LNCAP (cell line): Measurements from ENCODE around the gene TRAF3IP1.

Source experiments
- TF ChIP-seq, protein P1 (sequence below): fragments of 450-650 bp; IDR thresholded peaks from 2 replicates; pipeline ENCODE4 v1.5.1; 2017; ENCODE audit warnings: mild to moderate bottlenecking

Gene TRAF3IP1

GRCh38 chr2:238359403-238359802 lies 39.1 kb downstream of the TRAF3IP1 start:
- TF ChIP-seq, protein P1, sequence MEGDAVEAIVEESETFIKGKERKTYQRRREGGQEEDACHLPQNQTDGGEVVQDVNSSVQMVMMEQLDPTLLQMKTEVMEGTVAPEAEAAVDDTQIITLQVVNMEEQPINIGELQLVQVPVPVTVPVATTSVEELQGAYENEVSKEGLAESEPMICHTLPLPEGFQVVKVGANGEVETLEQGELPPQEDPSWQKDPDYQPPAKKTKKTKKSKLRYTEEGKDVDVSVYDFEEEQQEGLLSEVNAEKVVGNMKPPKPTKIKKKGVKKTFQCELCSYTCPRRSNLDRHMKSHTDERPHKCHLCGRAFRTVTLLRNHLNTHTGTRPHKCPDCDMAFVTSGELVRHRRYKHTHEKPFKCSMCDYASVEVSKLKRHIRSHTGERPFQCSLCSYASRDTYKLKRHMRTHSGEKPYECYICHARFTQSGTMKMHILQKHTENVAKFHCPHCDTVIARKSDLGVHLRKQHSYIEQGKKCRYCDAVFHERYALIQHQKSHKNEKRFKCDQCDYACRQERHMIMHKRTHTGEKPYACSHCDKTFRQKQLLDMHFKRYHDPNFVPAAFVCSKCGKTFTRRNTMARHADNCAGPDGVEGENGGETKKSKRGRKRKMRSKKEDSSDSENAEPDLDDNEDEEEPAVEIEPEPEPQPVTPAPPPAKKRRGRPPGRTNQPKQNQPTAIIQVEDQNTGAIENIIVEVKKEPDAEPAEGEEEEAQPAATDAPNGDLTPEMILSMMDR, result no peak

GRCh38 chr2:238361877-238362276 lies 41.6 kb downstream of the TRAF3IP1 start:
- TF ChIP-seq, protein P1, result no peak

DNA sequence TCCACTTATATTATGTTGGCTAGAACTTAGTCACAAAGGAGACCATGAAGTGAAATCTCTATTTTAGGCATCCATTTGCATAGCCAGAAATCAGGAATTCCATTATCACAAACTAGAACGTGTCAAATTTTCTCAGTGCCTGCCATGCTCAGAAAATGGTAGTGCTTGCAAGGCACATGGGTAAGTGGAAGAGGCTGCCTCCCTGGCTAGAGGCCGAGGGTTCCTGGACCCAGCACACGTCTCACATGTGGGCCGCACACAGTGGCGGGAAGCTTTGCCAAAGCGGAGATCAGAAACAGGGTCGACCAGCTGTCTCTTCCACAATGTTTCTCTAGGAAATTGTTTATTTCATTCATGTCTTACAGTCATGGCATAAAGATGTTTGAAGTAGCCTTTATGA lies 42.3 kb downstream of the TRAF3IP1 start:
- TF ChIP-seq, protein P1, result no peak

GRCh38 chr2:238369591-238370040 lies 49.3 kb downstream of the TRAF3IP1 start:
- TF ChIP-seq, protein P1, result no peak

DNA sequence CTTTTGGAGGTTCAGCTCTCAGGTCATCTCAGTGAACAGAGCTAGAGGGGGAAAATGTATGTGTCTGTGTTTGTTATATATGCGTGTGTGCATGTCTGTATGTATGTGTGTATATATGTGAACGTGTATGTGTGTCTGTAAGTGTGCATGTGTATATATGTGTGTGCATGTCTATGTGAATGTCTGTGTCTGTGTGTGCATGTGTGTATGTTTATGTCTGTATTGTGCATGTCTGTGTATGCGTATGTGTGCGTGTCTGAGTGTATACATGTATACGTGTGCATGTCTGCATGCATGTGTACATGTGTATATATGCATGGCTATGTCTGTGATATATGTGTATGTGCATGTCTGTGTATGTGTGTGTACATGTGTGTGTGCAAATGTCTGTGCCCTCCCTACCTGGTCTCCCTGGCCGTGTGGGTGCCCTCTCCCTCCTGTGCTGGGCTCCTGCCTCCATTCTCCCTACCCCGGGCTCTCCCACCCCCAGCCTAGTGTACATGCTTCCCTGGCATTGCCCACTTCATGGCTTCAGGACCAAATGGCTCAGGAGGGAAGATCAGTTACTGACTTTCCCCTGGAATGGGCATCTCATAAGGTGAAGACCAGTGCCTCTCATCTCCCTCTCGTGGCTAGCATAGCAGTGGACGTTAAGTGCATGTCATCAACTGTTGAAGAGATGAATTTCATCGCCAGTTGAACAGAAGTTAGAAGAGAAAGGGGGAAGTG lies 49.9 kb downstream of the TRAF3IP1 start:
- TF ChIP-seq, protein P1, result no peak

DNA sequence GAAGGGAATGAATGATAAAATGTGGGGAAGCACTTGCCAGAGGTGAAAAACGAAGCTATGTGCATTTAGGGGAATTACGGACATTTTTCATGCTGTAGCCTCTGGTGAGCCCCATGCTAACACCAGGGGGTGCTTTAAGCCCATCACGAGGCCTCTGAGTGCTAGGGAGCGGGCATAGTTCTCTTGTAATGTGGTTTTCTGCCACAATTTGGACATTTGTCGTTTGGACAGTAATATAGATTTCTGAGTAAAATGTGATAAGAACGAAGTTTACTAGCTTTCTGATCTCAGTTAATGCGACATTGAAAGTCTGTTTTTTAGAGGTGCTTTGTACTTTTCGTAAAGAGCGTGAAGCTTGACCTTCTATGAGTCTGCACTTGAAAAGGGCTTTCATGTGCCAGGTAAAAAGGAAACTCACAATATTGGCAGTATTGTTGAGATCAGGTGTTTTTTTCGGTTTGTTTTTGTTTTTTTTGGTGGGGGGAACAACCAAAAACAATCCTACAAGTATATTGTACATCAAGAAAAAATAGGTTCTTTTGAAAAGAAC lies 50.6 kb downstream of the TRAF3IP1 start:
- TF ChIP-seq, protein P1, result peak; percentile 58

- TF ChIP-seq, protein P1, result no peak
Measured at GRCh38 chr2:238376884-238377391, 56.6 kb downstream of the TRAF3IP1 start.
